ENCODE results near the gene SLC2A4RG.
A peak's percentile ranks its signal among the peaks of the same experiment; 100 is the strongest.

The SLC2A4RG gene, protein sequence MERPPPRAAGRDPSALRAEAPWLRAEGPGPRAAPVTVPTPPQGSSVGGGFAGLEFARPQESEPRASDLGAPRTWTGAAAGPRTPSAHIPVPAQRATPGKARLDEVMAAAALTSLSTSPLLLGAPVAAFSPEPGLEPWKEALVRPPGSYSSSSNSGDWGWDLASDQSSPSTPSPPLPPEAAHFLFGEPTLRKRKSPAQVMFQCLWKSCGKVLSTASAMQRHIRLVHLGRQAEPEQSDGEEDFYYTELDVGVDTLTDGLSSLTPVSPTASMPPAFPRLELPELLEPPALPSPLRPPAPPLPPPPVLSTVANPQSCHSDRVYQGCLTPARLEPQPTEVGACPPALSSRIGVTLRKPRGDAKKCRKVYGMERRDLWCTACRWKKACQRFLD

DNA sequence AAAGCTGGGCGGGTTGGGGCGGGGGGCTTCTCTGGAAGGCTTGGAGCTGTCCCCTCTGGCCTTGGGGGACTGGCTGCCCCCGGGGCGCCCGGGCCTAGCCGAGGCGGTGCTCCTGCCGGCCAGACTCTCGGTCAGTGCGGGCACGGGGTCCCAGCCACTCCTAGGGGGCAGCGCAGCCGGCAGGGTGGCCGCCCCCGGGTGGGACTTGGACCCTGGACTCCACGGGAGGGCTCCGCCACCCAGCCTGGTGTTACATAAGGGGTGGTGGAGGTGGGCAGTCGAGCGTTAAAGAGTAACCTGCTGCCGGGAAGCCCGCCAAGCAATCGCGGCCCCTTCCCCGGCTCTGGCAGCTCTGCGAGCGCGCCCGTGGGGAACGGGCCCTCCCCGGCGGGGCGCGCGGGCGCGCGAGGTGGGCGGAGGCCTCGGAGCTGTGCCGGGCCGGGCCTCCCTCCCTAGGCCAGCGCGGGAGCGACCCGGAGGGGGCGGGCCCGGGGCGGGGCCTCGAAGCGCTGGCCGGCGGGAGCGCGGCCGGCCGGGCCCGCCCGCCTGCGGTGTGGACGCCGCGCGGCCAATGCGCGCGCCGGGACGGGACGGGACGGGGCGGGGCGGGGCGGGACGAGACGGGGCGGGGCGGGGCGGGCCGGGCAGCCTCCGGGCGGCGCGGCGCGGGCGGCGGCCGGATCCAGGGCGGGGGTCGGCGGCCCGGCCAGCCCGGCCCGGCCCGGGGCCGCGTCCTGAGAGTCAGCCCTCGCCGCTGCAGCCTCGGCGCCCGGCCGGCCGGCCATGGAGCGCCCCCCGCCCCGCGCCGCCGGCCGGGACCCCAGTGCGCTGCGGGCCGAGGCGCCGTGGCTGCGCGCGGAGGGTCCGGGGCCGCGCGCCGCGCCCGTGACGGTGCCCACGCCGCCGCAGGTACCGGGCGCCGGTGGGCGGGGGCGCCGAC lies at the start of gene SLC2A4RG:
SLC2A4RG (plus strand) TSS at position 647 of the 940 bp plus-strand sequence; CDS start at position 784, 137 bp downstream.
- peak; percentile 80 for DNase-seq

DNA sequence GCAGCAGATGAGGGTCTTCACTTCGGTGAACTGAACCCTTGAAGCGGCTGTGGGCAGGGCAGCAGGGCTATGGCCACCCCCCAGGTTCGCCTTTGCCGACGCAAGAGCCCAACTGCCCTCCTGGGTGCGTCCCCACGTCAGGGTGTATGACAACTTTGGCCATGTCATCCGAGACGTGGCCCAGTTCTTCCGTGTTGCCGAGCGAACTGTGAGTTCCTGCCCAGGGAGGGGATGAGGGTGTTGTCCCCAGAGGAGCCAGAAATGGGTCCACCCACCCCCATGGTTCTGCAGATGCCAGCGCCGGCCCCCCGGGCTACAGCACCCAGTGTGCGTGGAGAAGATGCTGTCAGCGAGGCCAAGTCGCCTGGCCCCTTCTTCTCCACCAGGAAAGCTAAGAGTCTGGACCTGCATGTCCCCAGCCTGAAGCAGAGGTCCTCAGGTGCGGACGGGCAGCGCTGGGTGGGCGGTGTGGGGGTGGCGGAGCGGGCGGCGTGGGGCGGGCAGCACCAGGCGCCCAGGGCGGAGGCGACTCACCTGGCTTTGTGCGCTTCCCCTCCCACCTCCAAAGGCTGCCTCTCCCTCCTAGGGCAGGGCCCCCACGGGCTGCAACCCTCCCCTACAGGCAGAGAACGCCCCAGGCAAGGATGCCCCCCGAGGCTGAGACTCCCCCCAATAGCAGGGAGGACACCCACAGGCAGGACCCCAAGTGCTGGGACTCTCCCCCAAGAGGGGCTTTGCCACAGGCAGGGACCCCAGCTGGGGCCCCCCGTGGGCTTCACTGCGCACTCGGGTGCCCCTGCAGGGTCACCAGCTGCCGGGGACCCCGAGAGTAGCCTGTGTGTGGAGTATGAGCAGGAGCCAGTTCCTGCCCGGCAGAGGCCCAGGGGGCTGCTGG lies 49.3 kb upstream of the SLC2A4RG start:
- no peak for DNase-seq

DNA sequence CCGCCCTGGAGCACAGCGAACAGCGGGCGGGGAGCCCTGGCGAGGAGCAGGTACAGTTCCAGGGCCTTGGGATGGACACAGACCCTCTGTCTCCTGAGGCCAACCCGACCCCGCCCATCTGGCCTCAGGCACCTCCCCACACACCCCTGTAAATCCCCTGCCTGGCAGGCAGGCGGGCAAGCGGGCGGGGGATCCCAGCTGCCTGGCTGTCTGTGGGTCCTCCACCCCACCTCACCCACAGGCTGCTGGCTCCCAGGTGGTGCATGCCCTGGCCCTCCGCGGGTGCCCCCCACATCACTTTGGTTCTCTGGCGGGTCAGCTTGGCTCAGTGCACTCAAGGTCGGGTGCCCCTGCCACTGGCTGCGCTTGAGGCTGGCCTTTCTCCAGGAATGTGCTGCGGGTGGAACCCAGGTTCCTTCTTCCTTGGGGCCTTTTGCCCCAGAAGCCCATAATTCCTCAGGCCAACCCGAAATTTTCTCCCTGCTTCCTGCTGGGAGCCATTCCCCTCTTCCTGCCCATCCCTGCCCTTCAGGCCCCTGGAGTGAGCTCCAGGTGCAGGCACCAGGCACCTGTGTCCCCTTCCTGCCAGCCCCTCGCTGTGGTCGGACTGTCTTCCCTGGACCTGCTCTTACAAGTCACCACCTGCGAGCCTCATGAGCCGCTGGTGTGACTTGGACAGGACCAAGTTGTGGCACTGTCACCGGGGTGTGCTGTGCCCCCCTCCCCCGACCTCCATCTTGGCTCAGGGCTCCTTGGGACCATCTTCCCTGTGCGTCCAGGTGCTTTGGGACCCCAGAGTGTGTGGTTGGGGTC lies 48.5 kb upstream of the SLC2A4RG start:
- DNase-seq: no peak

DNA sequence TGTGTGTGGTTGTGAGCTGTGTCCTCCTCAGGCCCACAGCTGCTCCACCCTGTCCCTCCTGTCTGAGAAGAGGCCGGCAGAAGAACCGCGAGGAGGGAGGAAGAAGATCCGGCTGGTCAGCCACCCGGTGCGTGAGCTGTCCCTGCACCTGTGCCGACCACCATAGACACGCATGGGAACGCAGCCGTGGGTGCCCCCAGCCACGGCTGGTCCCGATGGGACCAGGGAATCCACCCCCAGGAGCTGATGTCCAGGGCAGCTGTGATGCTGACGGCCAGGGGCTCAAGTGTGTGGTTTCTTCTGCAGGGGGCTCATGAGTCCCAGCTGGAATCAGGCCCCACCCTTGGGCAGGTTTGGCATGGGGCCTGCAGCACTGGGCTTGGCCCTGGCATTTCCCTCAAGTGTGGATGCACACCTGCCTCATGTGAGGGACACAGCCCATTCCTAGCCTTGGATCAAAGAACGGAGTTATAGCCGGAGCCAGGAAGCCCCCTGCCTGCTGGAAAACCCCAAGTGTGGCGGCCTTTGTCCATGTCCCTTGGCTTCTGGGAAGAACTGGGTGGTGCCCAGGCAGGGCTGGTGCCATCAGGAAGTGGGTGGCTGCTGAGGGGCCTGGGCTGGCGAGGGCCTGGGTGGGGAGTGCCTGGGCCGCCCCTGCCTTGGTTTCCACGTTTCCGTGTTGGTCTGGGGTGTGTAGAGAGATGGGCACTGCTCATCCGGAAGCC lies 47.7 kb upstream of the SLC2A4RG start:
- no peak for DNase-seq

DNA sequence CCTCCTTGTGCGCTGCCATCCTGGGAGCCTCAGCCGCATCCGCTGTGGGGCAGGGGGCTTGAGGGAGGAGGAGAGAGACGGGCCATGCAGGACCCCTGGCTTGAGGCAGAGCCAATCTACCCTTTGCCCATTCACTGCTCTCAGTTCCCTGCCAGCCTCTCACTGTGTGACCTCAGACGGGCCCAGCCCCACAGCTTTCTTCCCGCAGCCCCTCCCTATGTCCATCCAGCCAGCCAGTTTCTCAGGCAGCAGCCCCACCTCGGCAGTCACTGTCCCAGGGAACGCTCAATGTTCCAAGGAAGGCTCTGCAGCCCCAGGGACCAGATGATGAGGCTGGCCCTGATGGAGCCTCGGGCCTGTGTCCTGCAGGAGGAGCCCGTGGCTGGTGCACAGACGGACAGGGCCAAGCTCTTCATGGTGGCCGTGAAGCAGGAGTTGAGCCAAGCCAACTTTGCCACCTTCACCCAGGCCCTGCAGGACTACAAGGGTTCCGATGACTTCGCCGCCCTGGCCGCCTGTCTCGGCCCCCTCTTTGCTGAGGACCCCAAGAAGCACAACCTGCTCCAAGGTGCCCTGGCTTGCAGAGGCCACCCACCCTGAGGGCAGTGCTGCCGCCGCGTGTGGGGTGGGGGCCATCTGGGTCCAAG lies 47.0 kb upstream of the SLC2A4RG start:
- no peak for DNase-seq

DNA sequence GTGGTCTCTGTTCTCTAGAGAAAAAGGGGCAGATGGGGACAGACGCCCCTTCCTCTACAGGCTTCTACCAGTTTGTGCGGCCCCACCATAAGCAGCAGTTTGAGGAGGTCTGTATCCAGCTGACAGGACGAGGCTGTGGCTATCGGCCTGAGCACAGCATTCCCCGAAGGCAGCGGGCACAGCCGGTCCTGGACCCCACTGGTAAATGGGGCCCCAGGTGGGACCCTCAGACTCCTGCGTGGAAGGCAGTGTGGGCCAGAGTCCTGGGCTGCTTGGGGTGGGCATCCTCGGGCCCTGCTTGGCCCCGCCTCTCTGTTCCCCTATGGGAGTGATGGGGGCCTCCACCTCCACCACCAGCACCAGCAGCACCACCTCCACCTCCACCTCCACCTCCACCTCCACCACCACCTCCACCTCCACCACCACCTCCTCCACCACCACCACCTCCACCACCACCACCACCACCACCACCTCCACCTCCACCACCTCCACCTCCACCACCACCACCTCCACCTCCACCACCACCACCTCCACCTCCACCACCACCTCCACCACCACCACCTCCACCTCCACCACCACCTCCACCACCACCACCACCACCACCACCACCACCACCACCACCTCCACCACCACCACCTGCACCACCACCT lies 46.4 kb upstream of the SLC2A4RG start:
- no peak for DNase-seq

DNA sequence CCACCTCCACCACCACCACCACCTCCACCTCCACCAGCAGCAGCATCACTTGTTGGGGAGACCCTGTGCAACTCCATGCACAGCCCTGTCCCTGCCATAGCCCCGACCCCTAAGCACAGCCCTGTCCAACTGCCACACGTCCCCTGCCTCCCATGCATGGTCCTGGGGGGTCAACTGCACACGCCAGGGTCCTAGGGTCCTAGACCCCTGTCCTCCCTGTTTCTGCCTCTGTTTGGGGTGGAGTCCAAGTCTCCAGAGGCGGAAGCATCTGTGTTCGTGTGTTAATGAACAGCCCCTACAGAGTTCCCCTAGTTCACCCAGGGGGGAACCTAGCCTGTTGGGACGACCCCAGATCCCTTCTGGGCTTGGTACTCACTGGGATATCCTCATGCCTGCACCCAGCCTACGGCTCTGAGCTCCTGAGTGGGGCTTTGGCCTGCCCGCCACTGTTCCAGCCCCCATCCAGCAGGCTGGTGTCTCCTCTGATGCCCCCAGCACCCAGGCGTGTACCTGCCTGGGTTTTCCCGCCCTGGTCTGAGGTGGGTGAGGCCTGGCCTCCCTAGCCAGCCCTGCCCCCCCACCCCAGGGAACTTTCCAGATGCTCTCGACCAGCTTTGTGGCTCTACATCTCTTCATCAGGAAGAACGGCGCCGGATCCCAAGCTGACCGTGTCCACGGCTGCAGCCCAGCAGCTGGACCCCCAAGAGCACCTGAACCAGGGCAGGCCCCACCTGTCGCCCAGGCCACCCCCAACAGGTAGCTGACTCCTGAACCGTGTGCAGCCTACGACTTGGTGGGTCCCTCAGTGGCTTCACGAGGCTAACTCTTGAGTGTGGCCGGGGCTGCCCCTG lies 45.6 kb upstream of the SLC2A4RG start:
- DNase-seq: no peak

DNA sequence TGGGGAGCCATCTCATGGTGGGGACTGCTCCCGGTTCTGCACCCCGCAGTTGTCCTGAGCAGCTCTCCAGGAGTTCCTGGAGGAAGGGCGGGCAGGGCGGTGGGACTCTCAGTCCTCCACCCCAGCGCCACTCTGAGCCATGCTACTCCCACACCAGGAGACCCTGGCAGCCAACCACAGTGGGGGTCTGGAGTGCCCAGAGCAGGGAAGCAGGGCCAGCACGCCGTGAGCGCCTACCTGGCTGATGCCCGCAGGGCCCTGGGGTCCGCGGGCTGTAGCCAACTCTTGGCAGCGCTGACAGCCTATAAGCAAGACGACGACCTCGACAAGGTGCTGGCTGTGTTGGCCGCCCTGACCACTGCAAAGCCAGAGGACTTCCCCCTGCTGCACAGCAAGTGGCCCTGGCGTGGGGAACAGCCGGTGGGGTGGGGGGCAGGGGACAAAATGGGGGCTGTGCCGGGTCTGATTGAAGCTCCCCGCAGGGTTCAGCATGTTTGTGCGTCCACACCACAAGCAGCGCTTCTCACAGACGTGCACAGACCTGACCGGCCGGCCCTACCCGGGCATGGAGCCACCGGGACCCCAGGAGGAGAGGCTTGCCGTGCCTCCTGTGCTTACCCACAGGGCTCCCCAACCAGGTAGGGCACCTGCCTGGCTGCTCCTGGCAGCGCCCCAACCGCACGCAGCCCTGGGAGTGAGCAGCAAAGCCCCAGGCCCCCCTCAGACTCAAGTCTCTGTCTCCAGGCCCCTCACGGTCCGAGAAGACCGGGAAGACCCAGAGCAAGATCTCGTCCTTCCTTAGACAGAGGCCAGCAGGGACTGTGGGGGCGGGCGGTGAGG lies 44.8 kb upstream of the SLC2A4RG start:
- no peak for DNase-seq

DNA sequence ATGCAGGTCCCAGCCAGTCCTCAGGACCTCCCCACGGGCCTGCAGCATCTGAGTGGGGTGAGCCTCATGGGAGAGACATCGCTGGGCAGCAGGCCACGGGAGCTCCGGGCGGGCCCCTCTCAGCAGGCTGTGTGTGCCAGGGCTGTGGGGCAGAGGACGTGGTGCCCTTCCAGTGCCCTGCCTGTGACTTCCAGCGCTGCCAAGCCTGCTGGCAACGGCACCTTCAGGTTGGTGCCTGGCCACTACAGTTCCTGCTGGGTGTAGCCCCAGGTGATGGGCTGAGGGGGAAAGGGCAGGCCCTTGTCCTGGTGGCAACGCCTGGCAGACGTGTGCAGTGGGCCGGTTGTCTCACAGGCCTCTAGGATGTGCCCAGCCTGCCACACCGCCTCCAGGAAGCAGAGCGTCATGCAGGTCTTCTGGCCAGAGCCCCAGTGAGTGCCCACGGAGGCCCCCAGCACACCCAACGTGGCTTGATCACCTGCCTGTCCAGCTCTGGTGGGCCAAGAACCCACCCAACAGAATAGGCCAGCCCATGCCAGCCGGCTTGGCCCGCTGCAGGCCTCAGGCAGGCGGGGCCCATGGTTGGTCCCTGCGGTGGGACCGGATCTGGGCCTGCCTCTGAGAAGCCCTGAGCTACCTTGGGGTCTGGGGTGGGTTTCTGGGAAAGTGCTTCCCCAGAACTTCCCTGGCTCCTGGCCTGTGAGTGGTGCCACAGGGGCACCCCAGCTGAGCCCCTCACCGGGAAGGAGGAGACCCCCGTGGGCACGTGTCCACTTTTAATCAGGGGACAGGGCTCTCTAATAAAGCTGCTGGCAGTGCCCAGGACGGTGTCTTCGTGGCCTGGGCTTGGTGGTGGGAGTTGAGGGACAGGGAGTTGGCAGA lies 43.9 kb upstream of the SLC2A4RG start:
- no peak for DNase-seq

DNA sequence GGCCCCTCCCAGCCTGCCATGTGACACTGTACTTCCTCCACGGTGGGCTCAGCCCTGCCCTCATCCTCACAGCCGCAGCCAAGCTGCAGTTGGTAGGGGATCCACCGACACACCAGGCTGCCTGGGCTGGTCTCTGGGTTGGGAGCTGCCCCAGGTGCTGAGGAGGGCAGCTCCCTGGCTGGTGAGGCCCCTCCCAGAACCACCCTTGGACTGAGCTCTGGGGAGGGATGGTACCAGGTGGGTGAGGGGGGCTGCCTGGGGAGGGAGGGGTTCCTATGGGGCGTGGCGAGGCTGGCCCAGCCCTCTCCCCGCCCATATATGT lies 43.3 kb upstream of the SLC2A4RG start:
- DNase-seq: peak; percentile 33

DNA sequence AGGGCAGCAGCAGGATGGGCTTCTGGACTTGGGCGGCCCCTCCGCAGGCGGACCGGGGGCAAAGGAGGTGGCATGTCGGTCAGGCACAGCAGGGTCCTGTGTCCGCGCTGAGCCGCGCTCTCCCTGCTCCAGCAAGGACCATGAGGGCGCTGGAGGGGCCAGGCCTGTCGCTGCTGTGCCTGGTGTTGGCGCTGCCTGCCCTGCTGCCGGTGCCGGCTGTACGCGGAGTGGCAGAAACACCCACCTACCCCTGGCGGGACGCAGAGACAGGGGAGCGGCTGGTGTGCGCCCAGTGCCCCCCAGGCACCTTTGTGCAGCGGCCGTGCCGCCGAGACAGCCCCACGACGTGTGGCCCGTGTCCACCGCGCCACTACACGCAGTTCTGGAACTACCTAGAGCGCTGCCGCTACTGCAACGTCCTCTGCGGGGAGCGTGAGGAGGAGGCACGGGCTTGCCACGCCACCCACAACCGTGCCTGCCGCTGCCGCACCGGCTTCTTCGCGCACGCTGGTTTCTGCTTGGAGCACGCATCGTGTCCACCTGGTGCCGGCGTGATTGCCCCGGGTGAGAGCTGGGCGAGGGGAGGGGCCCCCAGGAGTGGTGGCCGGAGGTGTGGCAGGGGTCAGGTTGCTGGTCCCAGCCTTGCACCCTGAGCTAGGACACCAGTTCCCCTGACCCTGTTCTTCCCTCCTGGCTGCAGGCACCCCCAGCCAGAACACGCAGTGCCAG lies 42.8 kb upstream of the SLC2A4RG start, which contains the start of gene TNFRSF6B:
TNFRSF6B (plus strand) TSS at position 25 of the 729 bp plus-strand sequence; CDS start at position 141, 116 bp downstream.
- no peak for DNase-seq

DNA sequence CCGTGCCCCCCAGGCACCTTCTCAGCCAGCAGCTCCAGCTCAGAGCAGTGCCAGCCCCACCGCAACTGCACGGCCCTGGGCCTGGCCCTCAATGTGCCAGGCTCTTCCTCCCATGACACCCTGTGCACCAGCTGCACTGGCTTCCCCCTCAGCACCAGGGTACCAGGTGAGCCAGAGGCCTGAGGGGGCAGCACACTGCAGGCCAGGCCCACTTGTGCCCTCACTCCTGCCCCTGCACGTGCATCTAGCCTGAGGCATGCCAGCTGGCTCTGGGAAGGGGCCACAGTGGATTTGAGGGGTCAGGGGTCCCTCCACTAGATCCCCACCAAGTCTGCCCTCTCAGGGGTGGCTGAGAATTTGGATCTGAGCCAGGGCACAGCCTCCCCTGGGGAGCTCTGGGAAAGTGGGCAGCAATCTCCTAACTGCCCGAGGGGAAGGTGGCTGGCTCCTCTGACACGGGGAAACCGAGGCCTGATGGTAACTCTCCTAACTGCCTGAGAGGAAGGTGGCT lies 42.2 kb upstream of the SLC2A4RG start:
- no peak for DNase-seq

DNA sequence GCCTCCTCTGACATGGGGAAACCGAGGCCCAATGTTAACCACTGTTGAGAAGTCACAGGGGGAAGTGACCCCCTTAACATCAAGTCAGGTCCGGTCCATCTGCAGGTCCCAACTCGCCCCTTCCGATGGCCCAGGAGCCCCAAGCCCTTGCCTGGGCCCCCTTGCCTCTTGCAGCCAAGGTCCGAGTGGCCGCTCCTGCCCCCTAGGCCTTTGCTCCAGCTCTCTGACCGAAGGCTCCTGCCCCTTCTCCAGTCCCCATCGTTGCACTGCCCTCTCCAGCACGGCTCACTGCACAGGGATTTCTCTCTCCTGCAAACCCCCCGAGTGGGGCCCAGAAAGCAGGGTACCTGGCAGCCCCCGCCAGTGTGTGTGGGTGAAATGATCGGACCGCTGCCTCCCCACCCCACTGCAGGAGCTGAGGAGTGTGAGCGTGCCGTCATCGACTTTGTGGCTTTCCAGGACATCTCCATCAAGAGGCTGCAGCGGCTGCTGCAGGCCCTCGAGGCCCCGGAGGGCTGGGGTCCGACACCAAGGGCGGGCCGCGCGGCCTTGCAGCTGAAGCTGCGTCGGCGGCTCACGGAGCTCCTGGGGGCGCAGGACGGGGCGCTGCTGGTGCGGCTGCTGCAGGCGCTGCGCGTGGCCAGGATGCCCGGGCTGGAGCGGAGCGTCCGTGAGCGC lies 41.6 kb upstream of the SLC2A4RG start:
- no peak for DNase-seq

DNA sequence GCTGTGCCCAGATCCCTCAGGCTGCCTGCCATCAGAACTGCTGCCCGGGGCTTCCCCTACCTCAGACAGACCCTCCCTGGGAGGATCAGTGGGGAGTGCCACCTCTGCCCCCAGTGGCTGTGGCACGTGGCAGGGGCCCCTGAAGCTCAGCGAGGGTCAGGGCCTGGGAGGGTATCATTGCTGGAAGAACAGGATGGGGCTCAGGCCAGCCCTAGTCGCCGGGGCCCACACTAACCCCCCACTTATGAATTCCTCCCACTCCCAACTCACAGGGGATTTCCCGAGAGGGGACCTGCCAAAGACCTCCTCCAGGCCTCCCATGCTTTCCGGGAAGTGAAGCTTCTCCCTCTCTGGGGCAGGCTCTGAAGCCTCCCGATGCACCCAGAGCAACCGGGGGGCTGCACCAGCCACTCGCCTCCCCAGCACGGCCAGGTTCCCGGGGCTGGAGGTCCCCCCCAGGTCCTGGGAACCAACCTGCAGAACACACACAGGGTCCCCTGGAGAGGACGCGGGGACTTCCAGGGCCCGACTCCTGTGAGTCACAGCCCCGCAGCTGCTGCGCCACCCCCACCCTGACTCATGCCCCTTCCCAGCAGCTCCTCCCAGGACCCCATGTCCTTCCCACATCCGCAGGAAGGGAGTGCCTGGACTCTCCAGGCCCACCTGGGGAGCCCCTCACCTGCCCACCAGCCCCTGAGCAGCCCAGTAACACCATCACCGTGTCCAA lies 40.7 kb upstream of the SLC2A4RG start:
- DNase-seq: no peak
